Measurements from ENCODE around the gene YBX3.

- TF ChIP-seq BHLHE40 (IDR thresholded peaks at IDR 0.05; ENCODE audit: low read depth, low read length), result no peak
- TF ChIP-seq MAX (IDR thresholded peaks at IDR 0.05), result no peak
- TF ChIP-seq, protein P1, sequence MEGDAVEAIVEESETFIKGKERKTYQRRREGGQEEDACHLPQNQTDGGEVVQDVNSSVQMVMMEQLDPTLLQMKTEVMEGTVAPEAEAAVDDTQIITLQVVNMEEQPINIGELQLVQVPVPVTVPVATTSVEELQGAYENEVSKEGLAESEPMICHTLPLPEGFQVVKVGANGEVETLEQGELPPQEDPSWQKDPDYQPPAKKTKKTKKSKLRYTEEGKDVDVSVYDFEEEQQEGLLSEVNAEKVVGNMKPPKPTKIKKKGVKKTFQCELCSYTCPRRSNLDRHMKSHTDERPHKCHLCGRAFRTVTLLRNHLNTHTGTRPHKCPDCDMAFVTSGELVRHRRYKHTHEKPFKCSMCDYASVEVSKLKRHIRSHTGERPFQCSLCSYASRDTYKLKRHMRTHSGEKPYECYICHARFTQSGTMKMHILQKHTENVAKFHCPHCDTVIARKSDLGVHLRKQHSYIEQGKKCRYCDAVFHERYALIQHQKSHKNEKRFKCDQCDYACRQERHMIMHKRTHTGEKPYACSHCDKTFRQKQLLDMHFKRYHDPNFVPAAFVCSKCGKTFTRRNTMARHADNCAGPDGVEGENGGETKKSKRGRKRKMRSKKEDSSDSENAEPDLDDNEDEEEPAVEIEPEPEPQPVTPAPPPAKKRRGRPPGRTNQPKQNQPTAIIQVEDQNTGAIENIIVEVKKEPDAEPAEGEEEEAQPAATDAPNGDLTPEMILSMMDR (IDR thresholded peaks at IDR 0.05), result no peak
- no peak for TF ChIP-seq POLR2AphosphoS2 (conservative IDR thresholded peaks at IDR 0.05; ENCODE audit: low read length)
- no peak for TF ChIP-seq RFX5 (IDR thresholded peaks at IDR 0.05)
- TF ChIP-seq FOXS1 (CRISPR knock-in tag; IDR thresholded peaks at IDR 0.05), result no peak
- TF ChIP-seq POLR2A (IDR thresholded peaks at IDR 0.05; ENCODE audit: low read length), result no peak
- TF ChIP-seq, protein P2, sequence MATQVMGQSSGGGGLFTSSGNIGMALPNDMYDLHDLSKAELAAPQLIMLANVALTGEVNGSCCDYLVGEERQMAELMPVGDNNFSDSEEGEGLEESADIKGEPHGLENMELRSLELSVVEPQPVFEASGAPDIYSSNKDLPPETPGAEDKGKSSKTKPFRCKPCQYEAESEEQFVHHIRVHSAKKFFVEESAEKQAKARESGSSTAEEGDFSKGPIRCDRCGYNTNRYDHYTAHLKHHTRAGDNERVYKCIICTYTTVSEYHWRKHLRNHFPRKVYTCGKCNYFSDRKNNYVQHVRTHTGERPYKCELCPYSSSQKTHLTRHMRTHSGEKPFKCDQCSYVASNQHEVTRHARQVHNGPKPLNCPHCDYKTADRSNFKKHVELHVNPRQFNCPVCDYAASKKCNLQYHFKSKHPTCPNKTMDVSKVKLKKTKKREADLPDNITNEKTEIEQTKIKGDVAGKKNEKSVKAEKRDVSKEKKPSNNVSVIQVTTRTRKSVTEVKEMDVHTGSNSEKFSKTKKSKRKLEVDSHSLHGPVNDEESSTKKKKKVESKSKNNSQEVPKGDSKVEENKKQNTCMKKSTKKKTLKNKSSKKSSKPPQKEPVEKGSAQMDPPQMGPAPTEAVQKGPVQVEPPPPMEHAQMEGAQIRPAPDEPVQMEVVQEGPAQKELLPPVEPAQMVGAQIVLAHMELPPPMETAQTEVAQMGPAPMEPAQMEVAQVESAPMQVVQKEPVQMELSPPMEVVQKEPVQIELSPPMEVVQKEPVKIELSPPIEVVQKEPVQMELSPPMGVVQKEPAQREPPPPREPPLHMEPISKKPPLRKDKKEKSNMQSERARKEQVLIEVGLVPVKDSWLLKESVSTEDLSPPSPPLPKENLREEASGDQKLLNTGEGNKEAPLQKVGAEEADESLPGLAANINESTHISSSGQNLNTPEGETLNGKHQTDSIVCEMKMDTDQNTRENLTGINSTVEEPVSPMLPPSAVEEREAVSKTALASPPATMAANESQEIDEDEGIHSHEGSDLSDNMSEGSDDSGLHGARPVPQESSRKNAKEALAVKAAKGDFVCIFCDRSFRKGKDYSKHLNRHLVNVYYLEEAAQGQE (IDR thresholded peaks at IDR 0.05), result no peak
- TF ChIP-seq EP300 (IDR thresholded peaks at IDR 0.05), result no peak
These were observed 13.3 kb downstream of the YBX3 start for GRCh38 chr12:10709808-10710207.

Measured in A549 (cell line).